Measurements from ENCODE around the gene ZMYM3.
A peak's percentile ranks its signal among the peaks of the same experiment; 100 is the strongest.

ZMYM3 gene

GRCh38 chrX:71214152-71214551, 39.8 kb downstream of the ZMYM3 start:
- no peak for DNase-seq (ENCODE audit: low spot score)

- DNase-seq (ENCODE audit: low spot score), result no peak
These were observed 41.4 kb downstream of the ZMYM3 start for GRCh38 chrX:71212536-71212935.

- no peak for DNase-seq (ENCODE audit: low spot score)
These were observed 43.1 kb downstream of the ZMYM3 start for GRCh38 chrX:71210816-71211215.

- DNase-seq (ENCODE audit: low spot score), result no peak
These were observed 54.5 kb downstream of the ZMYM3 start for GRCh38 chrX:71199252-71200008.

- peak; percentile 57 for DNase-seq (ENCODE audit: low spot score)
These were observed 55.9 kb downstream of the ZMYM3 start for GRCh38 chrX:71198066-71198465.

GRCh38 chrX:71195964-71196649, 57.8 kb downstream of the ZMYM3 start:
- no peak for DNase-seq (ENCODE audit: low spot score)

GRCh38 chrX:71191248-71191647, 62.7 kb downstream of the ZMYM3 start:
- DNase-seq (ENCODE audit: low spot score), result no peak

Measured in germinal center (tissue), 1 donor.